Endometrium (tissue), 2 donors: ENCODE data around the gene CPSF3.

Source experiments
- FAIRE-seq: peaks from 2 replicates; lab custom pipeline; 2012; peaks lifted over from hg19 to GRCh38; lab: Jason Lieb, UNC
- donor health status: control.
- donor health status: control.

The CPSF3 gene

DNA sequence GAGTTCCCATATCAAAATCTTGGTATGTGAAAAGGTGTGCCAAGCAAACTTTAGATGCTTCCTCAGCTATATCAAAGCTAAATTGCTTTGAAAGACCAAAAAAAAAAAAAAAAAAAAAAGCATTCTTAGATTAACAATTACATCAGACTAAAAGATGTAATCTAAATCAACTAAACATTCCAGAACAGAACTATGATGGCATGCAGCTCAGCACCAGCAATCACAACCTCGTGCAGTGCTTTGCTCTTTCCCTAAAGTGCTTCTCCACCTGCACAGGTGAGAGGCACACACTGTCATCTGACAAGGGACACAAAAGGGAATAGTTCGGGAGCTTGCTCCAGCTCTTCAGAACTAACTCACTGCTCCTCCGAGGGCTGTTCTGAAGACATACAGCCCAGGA, 94.7 kb downstream of the CPSF3 start:
- FAIRE-seq = no peak

- no peak for FAIRE-seq
Measured at GRCh38 chr2:9518780-9519179, 95.3 kb downstream of the CPSF3 start.

- no peak for FAIRE-seq
Measured at GRCh38 chr2:9519250-9519649, 95.8 kb downstream of the CPSF3 start.
